ENCODE results near the gene GPR4.
A peak's percentile ranks its signal among the peaks of the same experiment; 100 is the strongest.
"Not testable (repeated sequence)": the region's sequence is repeated elsewhere in the genome, so short reads cannot be mapped to it uniquely, and the experiment has no call there.

Gene GPR4

DNA sequence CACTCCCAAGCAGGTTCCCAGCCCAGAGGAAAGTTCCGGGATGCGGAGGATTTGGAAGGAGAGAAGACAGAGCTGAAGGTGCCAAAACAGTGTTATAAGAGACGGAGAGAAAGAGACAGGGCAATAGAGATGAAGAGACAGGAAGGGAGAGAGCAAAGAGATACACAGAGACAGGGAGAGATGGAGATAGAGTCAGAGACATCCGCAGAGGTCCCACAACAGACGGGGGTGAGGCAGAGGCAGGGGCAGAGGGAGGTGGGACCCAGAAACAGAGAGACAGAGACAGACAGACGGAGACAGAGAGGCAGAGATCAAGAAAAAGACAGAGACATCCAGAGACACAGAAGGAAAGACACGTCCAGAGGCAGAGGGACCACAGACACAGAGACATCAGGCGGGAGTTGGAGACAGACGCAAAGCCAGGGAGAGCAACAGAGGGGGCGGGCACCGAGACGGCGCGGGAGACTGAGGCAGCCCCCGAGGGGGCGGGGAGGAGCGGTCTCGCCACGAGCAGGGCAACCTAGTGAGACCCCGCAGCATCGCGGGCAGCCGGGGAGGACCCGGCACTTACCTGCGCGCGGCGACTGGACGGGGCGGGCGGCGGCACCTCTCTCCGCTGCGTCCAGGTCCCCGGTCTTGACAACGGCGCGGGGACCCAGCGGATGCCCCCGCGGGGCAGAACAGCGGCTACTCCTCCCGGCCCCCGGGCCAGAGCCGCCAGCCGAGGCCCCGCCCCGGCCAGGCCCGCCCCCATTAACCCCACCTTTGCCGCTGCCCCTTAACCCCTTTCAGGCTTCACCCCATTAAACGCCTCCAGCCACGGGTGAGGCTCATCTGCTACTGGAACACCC, at the start of gene GPR4:
GPR4 (minus strand) TSS at position 689 of the 851 bp plus-strand sequence. CDS start 10,346 bp downstream, outside the sequence.
- no peak for DNase-seq (ENCODE audit: low read depth in 2 of 2)

GRCh38 chr19:45650722-45651121, 48.7 kb upstream of the GPR4 start:
- no peak for DNase-seq (ENCODE audit: low read depth in 2 of 2)

- DNase-seq (ENCODE audit: low read depth in 2 of 2), result no peak
Measured at GRCh38 chr19:45646345-45646698, 44.3 kb upstream of the GPR4 start.

- DNase-seq (ENCODE audit: low read depth in 2 of 2), result peak; percentile 76 to 80
Measured at GRCh38 chr19:45645631-45646344, 43.8 kb upstream of the GPR4 start.

GRCh38 chr19:45645068-45645630, 43.1 kb upstream of the GPR4 start:
- DNase-seq (ENCODE audit: low read depth in 2 of 2), result no peak

- no peak for DNase-seq (ENCODE audit: low read depth in 2 of 2)
Measured at GRCh38 chr19:45643927-45644771, 42.1 kb upstream of the GPR4 start.

- peak; percentile 92 to 93 for DNase-seq (ENCODE audit: low read depth in 2 of 2)
Measured at GRCh38 chr19:45643024-45643926, 41.3 kb upstream of the GPR4 start.

- peak; percentile 83 for DNase-seq (ENCODE audit: low read depth in 2 of 2)
Measured at GRCh38 chr19:45641274-45642105, 39.5 kb upstream of the GPR4 start.

- peak in 1 of 2 donors; percentile 39 for DNase-seq (ENCODE audit: low read depth in 2 of 2)
Measured at GRCh38 chr19:45640849-45641273, 38.8 kb upstream of the GPR4 start.

- peak in 1 of 2 donors; percentile 47 for DNase-seq (ENCODE audit: low read depth in 2 of 2)
Measured at GRCh38 chr19:45638930-45639729, 37.1 kb upstream of the GPR4 start, which contains the start of gene EML2. Gene EML2, minus strand, starts transcription at chr19:45639397. Its CDS starts 21 bp downstream, at chr19:45639376.

DNA sequence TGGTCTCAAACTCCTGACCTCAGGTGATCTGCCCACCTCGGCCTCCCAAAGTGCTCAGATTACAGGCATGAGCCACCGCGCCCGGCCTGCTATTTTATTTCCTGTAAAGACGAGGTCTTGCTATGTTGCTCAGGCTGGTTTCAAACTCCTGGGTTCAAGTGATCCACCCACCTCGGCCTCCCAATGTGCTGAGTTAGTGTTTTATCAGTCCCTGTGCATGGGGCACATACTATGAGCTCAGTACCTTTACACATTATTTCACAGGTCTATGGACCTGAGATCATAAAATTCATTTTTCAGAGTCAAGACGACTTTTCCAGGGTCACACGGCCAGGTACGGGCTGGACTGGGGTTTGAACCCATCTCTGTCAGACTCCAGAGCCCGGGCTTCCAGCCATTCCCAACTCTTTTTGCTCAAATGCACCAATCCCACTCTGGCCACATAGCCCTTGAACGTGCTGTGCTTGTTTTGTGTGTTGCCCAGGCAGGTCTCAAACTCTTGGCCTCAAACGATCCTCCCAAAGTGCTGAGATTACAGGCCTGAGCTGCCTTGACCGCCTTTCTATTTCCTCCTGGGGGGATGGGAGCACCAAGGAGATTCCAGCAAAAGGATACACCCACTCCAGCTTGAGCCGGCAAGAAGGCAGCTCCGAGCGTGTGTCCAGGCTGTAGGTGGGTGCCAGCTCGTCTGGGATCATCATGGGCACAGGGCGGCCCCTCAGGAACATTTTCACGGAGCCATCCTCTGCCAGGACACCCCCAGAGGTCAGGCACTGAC, 36.1 kb upstream of the GPR4 start:
- no peak for DNase-seq (ENCODE audit: low read depth in 2 of 2)

DNA sequence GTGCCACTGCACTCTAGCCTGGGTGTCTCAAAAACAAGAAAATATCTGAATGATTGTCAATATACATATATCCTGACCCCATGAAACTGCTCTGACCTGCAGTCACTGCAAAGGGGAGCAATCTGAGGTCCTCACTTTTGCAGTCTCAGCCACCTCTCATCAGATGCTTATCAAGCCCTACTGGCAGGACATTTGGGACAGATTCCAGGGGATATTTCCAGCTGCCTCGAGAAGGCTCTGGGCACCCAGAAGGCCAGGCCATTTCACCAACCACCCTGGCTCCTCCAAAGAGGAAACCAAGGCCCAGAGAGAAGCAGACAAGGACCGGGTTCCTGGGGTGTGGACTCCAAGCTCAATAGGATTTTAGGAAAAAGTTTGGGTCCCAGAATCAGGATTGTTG, 34.9 kb upstream of the GPR4 start:
- no peak for DNase-seq (ENCODE audit: low read depth in 2 of 2)

DNA sequence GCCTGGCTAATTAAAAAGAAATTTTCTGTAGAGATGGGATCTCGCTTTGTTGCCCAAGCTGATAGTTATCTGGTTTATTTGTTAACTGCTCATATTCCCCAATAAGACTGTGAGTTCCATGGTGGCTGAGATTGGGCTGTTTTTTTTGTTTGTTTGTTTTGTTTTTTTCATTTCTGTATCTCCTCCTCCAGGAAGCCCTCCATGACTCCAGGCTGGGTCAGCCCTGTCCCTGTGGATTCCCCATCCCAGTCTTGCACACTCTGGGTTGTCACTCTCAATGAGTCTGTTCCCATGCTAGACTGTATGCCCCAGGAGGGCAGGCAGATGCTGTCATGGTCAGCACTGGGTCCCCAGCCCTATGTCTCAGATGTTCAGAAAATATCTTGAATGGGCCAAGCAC, 34.3 kb upstream of the GPR4 start:
- DNase-seq (ENCODE audit: low read depth in 2 of 2), result no peak

DNA sequence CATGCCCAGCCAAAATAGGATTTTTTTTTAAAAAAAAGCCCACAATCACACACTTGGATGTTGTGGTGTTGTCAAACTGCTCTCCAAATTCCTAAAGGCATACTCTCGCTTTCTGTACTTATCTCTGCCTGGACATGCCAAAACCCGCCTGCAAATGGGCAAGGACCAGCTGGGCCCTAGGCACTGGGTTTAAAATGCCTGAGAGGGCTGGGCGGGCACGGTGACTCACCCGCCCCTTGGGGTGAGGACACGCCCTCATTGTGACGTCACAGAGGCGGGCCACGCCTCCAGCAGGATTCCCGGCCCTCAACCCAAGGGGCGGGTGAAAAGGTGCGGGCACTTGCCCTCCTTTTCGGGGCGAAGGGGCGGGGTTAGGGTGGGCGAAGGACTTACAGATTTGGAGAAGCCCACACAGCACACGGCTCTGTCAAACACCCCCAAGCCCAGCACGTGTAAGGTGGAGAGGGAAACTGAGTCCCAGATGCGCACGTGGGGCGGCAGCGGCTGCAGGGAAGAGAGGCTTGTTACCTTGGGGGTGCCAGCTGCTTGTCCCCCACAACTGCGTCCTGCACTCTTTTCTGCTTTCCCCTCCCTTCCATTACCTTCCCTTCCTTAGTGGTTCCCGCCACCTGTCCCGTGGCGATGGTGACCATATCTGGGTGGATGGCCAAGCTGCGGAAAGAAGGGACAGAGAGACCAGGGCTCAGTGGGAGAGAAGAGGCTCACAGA, 30.6 kb upstream of the GPR4 start:
- peak in 1 of 2 donors; percentile 41 for DNase-seq (ENCODE audit: low read depth in 2 of 2)

DNA sequence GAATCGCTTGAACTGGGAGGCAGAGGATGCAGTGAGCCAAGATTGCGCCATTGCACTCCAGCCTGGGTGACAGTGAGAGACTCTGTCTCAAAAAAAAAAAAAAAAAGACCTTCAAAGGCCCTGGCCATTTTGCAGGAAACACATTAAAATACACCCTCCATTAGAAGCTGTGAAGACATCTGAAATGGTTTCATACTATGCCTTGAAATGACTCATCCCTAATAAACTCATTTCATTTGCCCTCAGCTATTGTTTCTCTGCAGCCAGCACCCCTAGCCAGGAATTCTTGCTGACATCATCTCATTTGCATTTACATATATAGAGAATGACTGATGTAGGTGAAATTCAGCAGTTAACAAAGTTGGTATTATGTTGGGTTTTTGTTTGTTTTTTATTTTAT, 28.5 kb upstream of the GPR4 start:
- no peak for DNase-seq (ENCODE audit: low read depth in 2 of 2)

GRCh38 chr19:45629704-45630103, 27.7 kb upstream of the GPR4 start:
- no peak for DNase-seq (ENCODE audit: low read depth in 2 of 2)

GRCh38 chr19:45628219-45628618, 26.2 kb upstream of the GPR4 start:
- DNase-seq (ENCODE audit: low read depth in 2 of 2), result not testable (repeated sequence)

All from stimulated activated CD4-positive, alpha-beta T cell treated with anti-CD3 and anti-CD28 coated beads, Interleukin-15, amount 100 ng/mL, for 48 hours (primary cell).